Measurements from ENCODE around the gene UPK2.

The UPK2 gene

DNA sequence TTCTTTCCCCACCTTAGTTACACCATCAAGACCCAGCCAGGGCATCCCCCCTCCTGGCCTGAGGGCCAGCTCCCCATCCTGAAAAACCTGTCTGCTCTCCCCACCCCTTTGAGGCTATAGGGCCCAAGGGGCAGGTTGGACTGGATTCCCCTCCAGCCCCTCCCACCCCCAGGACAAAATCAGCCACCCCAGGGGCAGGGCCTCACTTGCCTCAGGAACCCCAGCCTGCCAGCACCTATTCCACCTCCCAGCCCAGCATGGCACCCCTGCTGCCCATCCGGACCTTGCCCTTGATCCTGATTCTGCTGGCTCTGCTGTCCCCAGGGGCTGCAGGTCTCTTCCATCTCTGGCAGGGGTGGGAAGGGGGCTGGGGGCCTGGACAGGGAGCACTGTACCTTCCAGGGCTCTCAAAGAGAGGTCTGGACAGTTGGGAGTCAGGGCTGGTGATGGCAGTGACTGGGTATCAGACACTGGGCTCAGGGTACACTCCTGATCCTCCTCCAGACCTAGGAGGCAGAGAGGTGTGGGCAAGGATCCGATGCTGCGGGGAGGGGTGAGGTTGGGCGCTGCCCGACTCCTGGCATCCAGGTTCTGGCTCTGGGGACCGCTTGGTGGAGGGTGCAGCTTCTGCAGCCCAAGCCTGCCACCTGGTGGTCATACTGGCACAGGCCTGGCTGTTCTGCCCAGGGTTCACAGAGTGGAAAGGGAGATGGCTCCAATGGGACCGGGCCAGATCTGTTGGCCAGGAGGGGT, at the start of gene UPK2:
Gene UPK2, plus strand, starts transcription at position 205 of the 753 bp plus-strand sequence. Its CDS starts 53 bp downstream, at position 258.
- peak; percentile 63 to 78 for DNase-seq (ENCODE audit: extremely low read depth in 1 of 2, low read depth in 1 of 2)

DNA sequence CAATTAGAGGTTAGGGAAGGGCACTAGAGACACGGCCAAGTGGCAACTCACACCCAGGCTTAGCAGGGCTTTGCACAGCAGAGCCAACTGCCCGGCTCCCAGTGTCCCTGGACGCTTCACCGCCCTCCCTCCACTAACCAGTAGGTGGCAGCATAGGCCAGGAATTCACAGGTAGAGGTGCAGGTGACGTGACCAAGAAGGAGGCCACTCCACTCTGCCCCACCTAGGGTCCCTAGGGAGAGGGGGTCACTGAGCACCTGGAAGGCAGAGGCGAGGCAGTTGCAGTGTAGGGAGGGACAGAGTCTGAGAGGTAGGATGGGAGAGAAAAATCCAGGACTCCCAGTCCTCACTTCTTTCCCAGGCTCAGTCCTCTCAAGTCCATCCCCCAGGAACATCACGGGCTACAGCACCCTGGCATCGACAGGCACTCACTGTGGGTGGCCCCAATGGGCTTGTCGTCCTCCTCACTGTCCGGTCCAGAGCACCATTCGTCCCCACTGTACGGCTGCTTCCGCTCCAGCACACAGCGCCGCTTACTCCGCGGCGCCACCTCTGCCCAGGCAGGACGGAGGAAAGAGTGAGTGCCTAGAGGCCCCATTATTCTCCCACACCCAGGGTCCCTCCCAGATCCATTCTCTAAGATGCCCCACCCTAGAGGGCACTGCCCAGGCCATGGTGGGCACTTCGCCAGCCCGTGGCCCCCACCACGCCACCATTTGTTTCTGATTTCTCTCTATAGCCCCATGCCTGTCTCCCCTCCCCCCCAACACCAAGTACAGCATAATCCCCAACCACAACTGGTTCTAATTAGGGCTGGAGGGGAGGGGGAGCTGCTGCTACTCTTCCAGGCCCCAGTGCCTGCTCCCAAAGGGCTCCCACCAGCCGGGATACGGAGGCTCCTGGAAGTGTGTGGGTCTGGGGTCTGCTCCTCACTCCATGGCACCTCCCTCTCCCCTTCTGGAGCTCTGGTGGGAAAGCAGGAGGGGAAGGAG, 48.8 kb upstream of the UPK2 start:
- peak; percentile 63 to 79 for DNase-seq (ENCODE audit: extremely low read depth in 1 of 2, low read depth in 1 of 2)

DNA sequence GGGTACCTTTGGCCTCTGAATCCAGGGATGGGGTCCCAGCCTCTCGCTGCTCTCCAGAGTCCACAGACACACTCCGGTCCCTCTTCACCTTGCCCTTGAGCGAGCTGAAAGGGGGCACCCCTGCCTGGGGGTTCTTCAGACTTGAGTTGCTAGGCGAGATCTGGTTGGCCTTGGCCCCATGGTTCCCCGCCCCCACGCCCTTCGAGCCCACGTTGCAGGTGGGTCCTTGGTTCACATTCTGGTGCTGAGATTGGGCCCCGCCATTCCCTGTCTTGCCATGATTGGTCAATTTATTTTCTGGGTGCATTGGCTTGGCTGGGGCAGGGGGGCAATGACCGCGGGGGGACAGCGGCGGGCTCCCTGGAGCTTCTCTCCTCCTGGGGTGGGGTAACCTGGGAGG, 47.8 kb upstream of the UPK2 start:
- DNase-seq (ENCODE audit: extremely low read depth in 1 of 2, low read depth in 1 of 2) = no peak

DNA sequence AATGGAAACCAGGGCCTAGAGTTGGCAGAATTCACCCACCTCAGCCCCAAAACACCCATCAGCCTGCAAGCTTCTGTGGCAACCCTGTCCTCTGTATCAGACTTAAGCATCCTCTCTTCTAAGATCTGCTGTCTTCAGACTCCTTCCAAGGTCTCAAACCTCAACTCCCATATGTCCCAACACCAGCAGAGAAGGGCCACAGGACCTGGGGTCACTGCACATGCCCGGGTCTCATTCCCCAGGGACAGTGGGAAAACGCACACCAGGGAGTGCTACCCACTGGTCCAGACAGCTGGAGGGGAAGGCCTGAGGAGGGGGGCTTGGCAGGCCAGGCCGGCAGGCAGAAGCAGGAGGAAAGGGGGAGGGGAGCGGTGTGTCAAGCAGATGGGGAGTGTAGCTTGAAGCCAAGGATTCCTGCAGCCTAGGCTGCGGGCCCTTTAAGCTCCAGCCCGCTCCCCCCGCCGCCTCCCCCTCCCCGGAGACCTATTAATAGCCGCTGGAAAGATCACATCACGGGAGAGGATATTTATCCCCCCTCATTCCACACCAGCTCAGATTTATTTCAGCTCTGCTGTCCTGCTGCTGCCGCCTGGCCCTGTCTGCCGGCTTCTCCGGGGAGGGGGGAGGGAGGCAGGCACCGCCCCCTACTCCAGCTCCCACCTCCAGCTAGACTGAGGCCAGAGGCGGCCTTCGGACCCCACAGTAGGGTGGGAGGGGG, 47.0 kb upstream of the UPK2 start:
- no peak for DNase-seq (ENCODE audit: extremely low read depth in 1 of 2, low read depth in 1 of 2)

DNA sequence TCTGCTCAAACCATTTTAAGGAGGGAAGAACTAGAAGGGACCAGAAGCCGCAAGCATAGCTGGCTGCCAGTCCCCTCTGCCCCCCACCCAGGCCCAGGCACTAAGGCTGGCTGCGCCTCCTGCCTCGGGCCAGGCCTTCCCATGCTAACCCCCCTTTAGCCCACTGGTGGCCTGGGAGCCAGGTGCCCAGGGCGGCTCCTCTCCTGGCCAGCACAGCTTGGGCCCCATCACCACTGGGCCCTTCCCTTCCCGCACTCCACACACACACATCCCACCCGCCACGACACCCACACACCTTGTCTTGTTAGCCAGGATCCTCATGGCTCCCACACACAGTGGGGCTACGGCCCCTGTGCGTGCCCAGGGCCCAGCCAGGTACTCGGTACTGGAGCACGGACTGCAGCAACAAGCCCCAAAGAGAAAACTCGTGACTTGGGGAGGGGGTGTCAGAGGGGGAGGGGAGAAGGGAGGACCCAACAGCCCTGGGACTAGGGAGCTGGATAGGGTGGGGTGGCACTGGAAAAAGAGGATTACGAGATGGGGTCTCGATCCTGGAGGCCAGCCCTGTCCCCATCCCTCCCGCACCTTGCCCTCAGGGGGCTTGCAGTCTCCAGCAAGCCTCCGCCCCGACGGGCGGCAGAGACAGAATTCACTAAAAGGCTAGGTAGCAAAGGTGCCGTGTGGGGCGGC, 46.3 kb upstream of the UPK2 start:
- no peak for DNase-seq (ENCODE audit: extremely low read depth in 1 of 2, low read depth in 1 of 2)

DNA sequence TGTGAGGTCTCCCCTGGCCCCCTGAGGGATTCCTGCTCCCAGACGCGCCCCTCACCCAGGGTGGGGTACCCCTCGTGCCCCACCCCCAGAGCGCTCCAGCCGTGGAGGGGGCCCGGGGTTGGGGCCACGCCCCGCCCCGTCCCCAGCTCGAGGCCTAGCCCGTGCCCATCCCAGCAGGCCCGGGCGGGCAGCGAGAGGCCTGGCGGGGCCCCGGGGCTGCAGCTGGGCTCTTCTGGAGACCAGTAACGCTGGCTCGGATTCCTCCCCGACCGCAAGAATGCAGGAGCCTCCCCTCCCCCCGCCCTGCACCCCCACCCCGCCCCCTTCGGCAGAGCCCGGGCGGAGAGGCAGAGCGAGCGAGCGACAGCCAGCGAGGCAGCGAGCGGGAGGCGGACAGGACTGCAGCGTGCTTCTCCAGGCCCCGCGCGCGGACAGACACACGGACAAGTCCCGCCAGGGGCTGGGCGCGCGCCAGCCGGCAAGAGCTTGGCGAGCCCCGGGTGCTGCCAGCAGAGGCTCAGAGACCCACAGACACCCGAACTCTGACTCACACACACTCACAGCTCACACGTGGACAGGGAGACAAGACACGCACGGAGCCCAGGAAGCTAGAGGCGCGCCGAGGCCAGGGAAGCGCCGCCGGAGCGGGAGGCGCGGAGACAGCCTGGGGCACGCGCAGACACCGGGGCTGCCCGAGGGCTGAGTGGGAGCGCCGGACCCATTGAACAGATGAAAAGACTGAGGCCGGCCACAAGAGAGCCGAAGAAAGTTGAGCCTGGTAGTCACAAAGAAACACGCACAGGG, 45.6 kb upstream of the UPK2 start:
- no peak for DNase-seq (ENCODE audit: extremely low read depth in 1 of 2, low read depth in 1 of 2)

DNA sequence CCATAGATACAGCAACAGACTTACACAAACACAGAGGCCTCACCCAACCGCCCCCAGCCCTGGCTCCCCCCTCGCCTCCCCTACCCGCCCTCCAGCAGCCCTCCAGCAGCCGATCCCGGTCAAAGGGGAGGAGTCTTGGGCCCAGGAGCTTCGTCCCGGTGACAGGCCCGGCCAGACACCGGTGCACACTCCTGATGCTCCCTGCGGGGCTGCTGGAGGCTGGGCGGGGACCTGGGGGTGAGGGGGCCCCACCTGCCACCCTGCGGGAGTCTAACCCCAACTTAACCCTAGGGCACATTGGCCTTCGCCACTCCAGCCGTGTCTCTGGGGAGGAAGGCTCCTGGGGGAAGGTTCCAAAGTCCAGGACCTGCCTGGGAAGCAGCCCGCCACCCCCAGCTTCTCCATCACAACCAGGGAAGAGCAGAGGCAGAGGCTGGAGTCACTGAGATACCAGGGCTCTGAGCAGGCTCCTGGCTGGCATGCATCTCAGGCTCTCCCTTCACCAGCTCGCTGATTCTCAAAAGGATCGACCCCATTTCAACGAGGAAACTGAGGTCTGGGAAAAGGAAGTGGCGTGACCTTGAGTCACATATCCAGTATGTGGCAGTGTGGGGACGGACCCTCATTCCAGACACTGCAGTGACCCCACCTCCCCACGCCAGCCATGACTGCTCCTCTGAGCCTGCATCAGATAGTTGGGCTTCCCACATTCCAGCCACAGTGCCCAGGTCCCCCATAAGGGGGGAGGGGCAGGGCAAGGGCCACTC, 44.8 kb upstream of the UPK2 start:
- no peak for DNase-seq (ENCODE audit: extremely low read depth in 1 of 2, low read depth in 1 of 2)

DNA sequence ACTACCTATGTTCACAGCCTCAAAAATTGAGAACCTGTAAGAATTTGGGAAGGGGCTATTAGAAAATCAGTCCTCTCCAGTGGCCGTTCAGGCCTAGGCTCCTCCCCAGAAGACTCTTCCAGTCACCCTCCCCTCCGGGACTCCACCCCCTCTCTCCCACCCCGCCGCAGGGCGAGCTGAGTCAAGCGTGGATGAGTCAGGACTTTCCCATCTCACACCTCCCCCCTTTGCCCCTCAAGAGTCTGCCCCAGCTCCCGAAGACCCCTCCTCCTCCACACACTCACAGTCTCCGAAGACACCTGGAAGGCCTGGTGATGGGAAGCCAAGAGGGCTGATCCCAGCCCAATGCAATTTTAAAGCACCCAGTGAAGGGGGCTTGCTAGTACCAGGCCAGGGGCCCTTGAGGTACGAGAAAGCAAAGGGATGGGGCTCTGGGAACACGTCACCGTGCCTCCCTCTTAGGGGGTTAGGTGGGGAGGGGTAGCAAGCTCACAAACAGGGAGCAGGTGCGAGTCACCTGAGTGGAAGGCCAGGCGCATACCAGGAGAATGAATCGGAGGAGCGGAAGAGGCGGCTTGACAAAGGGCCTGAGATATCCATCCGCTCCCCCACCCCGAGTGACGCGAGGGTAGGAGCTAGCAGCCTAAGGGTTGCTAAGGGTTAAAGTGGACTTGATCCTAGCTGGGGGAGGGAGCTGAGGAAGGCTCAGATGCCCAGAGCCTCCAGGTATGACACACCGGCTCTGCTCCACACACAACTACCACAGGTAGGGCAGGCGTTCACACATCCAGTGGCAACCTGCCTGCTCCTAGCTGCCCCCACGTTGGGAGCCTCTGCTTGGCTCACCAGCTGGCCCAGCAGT, 44.0 kb upstream of the UPK2 start:
- peak; percentile 62 to 82 for DNase-seq (ENCODE audit: extremely low read depth in 1 of 2, low read depth in 1 of 2)

DNA sequence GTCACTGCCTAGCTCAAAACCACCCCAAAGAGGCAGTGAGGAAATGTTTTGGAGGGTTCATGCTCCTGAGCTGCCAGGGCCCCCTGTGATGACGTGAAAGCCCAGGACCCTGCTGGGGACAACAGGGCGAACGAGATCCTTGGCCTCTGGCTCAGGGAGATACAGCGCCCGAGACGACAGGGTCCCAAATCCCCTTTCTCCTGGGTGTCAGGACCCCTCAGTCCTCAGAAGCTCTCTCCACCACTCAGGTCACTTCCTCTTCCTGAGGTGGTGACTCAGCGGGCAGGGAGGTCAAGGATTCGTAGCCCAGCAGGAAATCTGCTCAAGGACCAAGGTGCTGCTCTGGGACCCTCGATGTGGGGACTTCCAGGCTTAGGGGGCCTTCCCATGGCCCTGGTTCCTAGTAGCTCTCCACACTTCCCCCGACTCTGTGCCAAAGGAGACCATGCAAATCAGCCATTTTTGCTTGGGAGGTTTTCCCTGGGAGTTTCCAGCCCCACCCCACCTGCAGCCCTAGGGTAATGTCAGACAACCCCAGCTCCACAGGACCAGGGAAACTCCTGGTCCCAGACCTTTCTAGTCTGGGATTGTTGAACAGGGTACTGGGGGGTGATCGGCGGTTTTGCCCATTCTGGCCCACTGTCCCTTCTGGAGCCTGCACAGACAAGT, 43.2 kb upstream of the UPK2 start:
- no peak for DNase-seq (ENCODE audit: extremely low read depth in 1 of 2, low read depth in 1 of 2)

DNA sequence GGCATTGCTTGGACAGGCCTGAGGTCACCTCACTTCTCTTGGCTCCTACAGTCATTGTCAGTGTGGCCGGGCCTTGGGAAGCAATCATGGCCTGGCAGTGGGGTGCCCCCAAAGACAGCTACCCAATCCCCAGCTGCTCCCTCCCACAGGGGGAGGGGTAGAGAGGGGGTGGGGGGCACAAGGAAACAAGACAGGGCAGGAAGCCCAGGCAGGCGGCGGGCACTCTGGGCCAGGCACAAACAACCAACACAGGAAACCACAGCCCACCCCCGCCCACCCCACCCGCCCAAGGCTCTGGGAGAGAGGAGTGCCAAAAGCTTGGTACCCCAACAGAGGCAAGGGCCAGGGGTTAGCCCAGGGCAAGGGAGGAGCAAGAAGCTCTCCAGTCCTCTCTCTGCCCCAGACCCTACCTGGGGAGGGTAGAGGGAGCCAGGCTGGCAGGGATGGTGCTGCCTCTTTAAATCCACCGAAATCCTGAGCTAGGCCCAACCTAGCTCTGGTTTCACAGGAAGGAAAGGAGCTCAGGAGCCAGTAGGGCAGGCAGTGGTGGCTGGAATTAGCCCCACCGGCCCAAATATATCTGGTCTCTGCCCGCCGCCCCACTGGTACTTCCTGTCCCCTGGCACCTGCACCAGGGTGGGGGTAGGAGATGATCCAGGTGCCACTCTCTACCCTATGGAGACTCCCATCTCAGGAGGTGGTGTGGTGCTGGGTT, 42.5 kb upstream of the UPK2 start:
- no peak for DNase-seq (ENCODE audit: extremely low read depth in 1 of 2, low read depth in 1 of 2)

DNA sequence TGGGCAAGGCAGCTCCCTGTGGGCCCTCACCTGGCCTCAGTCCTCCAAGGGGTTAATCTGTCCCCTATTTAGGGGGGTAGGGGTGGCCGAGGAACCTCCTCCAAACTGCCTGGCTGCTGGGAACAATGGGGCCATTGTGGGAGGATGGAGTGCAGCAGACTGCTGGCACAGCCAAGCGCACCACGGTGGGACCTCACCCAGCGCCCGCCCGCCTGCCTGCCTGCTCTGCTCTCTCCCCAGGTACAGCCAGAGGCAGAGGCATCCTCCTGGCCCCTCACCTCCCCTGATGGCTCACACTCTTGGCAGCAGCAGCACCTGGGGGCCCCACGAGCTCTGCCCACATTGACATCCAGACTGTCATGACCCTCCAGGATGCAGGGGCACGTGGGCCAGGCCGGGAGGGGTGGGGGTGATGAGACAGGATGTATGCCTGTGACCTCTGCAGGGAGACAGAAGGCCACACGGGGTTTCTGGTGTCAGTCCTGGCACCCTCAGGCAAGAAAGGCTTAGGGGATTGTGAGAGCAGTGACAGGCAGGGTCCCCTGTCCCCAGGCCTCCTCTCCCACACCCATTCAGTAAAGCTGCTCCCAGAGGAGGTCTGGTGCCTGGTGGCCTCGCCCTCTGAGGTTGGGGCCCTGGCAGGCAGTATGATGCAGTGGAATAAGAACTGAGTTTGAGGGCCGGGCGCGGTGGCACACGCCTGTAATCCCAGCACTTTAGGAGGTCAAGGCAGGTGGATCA, 41.8 kb upstream of the UPK2 start:
- no peak for DNase-seq (ENCODE audit: extremely low read depth in 1 of 2, low read depth in 1 of 2)

DNA sequence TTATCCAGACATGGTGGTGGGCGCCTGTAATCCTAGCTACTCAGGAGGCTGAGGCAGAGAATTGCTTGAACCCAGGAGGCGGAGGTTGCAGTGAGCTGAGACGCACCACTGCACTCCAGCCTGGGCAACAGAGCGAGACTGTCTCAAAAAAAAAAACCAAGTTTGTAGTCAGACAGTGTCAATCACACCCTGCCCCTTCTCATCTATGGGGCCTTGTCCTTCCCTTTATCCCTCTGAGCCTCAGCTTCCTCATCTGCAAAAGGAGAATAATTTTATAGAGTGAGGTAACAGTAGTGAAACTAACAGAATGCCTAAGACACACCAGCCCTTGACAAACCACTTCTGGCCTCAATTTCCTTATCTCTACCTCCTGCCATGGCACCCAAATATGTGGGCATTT, 41.1 kb upstream of the UPK2 start:
- DNase-seq (ENCODE audit: extremely low read depth in 1 of 2, low read depth in 1 of 2) = no peak

DNA sequence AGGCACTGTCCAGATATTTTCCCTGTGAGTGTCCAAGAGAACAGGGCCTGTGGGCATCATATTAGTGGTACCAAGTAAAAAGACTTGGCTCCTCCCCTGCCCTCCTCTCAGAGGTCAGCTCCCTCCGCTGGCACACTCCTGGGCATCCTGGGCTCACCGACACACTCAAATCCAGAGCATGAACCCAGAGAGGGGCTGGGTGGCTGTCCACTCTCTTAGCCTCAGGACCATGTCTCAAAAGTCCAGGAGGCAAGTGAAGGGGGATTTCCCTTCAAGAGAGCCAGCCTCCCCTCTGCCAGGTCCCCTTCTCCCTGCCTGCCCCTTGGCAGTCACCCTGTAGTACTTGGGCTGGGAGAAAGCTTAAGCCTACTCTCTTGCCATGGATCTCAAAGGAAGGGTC, 40.7 kb upstream of the UPK2 start:
- DNase-seq (ENCODE audit: extremely low read depth in 1 of 2, low read depth in 1 of 2) = no peak

DNA sequence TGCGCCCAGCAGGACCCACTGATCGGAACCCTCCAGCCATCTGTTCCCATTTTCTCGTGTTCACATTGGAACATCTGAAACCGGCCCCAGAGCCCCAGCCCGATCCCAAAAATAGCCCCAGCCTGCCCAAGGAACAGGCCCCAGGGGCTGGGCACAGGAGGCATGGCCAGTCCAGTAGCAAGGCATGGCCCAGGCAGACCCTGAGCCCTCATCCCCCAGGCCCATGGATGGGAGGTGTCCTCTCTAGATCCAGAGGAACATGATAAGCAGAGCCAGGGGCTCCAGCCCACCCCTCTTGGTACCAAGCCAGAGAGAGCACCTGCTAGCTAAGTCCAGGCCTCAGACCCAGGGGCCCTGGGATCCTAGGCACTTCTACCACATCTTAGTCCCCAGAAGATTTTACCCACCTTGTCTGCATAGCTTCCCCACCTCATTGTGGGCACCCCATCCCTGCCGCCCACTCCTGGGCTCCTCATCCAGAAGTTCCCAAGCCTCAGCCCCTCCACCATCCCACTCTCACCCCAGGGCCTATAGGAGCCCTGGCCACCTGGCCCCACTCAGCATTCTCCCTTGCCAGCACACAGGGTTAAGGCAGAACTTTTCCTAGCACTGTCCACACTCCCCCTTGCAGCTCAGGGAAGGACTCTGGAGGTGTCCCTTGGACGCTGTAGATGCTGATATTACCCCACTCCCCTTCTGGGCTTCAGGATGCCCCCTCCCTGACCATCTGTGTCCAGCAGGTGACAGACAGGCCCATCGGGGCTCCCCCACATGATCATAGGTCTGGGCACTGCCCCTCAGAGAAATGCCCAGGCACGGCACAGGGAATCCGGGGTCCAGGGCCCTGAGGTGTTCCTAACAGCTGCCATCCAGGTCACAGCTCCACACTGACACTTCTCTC, 39.9 kb upstream of the UPK2 start:
- DNase-seq (ENCODE audit: extremely low read depth in 1 of 2, low read depth in 1 of 2) = no peak

DNA sequence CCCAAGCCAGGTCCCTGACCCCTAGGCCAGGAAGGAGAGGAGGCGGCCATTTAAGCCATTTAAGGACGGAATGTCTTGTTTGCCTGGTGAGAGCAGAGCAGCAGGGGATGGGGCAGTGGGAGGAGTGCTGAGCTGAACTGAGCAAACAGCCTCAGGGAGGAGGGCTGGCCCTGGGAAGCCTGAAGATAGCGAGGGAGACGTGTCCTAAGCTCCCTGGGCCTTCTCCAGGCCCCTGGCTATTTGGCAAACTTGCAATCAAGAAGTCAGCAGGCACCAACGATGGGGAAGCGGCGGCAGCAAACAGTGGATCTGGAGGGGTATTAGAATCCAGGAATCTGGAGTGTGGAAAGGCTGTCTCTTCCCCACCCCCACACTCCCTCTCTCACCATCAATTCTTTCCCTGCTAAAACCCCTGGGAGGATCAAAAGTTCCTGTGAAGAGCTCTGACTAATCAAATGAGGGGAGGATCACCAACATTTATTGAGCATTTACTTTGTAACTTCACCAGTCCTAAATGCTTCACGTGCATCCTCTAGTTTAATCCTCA, 39.2 kb upstream of the UPK2 start:
- DNase-seq (ENCODE audit: extremely low read depth in 1 of 2, low read depth in 1 of 2) = no peak
